ENCODE data around the gene TENM3. TPM values are rescaled to one million over a fixed set of nuclear protein-coding genes. Genes with fewer than 3 reads are reported as not detected.

Gene TENM3
- total RNA-seq, 1 experiment from 2014 or later, result not detected

DNA sequence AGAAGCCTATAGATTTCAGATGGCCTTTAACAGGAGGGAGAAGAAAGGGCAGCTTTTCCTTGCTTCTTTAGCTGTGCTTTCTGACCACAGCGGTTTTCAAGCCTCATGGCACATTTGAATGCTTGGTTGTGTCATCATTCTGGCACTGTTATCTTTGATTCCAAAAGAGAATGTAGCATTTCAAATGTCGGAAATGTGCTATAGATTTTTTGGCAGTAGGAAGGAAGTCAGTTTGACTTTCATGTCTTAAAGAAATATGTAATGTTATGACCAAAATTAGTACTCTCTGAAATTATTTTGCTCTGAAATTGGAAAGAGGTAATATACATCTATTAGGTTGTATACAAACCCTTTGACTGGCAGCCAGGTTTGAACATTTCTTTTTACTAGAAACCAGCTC, 171.9 kb downstream of the TENM3 start:
- Histone ChIP-seq H3K4me1 (ENCODE audit: low read length) (no peaks in the 10 kb centered on the region), H3K4me3 (ENCODE audit: low read length) (no peak overlapping the region), H3K9me3 (ENCODE audit: low read length) (no peaks in the 10 kb centered on the region)

DNA sequence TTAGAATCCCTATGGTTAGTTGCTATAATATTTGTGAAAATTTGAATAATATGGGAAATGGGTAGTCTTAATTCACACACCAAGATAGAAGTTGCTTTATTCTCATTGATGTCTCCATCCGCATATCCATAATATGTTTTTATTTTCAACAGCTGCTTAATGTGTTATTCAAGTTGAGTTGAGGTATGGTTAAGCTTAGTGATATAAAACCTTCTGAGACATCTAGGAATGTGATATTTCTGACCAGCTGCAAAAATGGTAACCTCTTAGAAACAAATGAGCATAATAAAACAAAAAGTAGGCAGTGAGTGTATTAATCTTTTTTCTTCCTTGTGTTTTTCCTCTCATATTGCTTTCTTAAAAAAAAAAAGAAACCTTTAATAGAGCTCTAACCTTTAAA, 172.9 kb downstream of the TENM3 start:
- H3K79me2 ChIP-seq (ENCODE audit: low read length), result no peaks in the 10 kb centered on the region
- no peaks in the 10 kb centered on the region for H3K9me3 ChIP-seq (ENCODE audit: low read length)
- H3K4me1 ChIP-seq (ENCODE audit: low read length), result no peaks in the 10 kb centered on the region
- H3K9ac ChIP-seq (ENCODE audit: low read length), result no peak overlapping the region
- H2AFZ ChIP-seq (ENCODE audit: low read length), result no peak overlapping the region
- DNase-seq, result no peak
- no peak overlapping the region for H3K27ac ChIP-seq (ENCODE audit: low read length)
- no peaks in the 10 kb centered on the region for H4K20me1 ChIP-seq (ENCODE audit: insufficient read depth, low read depth, low read length)
- no peaks in the 10 kb centered on the region for H3K36me3 ChIP-seq (ENCODE audit: insufficient read depth, low read length)
- H3K4me3 ChIP-seq (ENCODE audit: low read length), result no peak overlapping the region
- no peak overlapping the region for H3K4me2 ChIP-seq (ENCODE audit: low read depth, low read length, poor library complexity, severe bottlenecking)
- H3K27me3 ChIP-seq (ENCODE audit: low read length), result no peaks in the 10 kb centered on the region
- no peaks in the 10 kb centered on the region for H3K9me2 ChIP-seq (replicated peaks; ENCODE audit: insufficient read depth, low read length)

More for the DNA sequence above, 171.9 kb downstream of the TENM3 start:
- no peak overlapping the region for H3K4me2 ChIP-seq (ENCODE audit: low read depth, low read length, poor library complexity, severe bottlenecking)
- no peaks in the 10 kb centered on the region for H3K36me3 ChIP-seq (ENCODE audit: insufficient read depth, low read length)
- no peaks in the 10 kb centered on the region for H3K27me3 ChIP-seq (ENCODE audit: low read length)
- no peaks in the 10 kb centered on the region for H3K79me2 ChIP-seq (ENCODE audit: low read length)
- no peak overlapping the region for H2AFZ ChIP-seq (ENCODE audit: low read length)
- H3K9ac ChIP-seq (ENCODE audit: low read length), result no peak overlapping the region
- no peak for DNase-seq
- no peaks in the 10 kb centered on the region for H4K20me1 ChIP-seq (ENCODE audit: insufficient read depth, low read depth, low read length)
- no peak overlapping the region for H3K27ac ChIP-seq (ENCODE audit: low read length)
- H3K9me2 ChIP-seq (replicated peaks; ENCODE audit: insufficient read depth, low read length), result no peaks in the 10 kb centered on the region

GRCh38 chr4:182418054-182418734, 175.0 kb downstream of the TENM3 start:
- no peaks in the 10 kb centered on the region for H4K20me1 ChIP-seq (ENCODE audit: insufficient read depth, low read depth, low read length)
- no peak overlapping the region for H3K4me2 ChIP-seq (ENCODE audit: low read depth, low read length, poor library complexity, severe bottlenecking)
- H2AFZ ChIP-seq (ENCODE audit: low read length), result no peak overlapping the region
- no peak for DNase-seq
- H3K9me3 ChIP-seq (ENCODE audit: low read length), result no peaks in the 10 kb centered on the region
- H3K79me2 ChIP-seq (ENCODE audit: low read length), result no peaks in the 10 kb centered on the region
- no peaks in the 10 kb centered on the region for H3K36me3 ChIP-seq (ENCODE audit: insufficient read depth, low read length)
- no peak overlapping the region for H3K9ac ChIP-seq (ENCODE audit: low read length)
- no peaks in the 10 kb centered on the region for H3K4me1 ChIP-seq (ENCODE audit: low read length)
- H3K4me3 ChIP-seq (ENCODE audit: low read length), result no peak overlapping the region
- no peaks in the 10 kb centered on the region for H3K27me3 ChIP-seq (ENCODE audit: low read length)
- no peak overlapping the region for H3K27ac ChIP-seq (ENCODE audit: low read length)
- H3K9me2 ChIP-seq (replicated peaks; ENCODE audit: insufficient read depth, low read length), result no peaks in the 10 kb centered on the region

DNA sequence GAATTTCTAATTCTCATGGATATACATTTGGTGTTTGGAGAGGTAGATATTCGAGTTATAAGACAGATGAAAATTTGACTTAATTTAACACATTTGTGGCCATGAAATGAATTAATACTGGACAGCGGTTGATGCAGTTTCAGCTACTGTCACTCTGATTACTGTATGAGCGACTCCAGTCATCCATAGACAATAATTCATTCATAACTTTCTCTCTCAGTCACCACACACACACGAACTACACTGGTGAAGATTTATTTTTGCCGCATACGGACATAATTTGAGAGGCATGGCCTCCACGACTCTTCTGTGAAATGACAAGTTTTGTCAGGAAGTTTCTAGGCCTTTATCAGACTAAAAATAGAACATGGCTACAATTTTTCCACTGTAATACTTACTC, 177.0 kb downstream of the TENM3 start:
- no peak overlapping the region for H3K9ac ChIP-seq (ENCODE audit: low read length)
- H3K9me3 ChIP-seq (ENCODE audit: low read length), result no peaks in the 10 kb centered on the region
- no peak overlapping the region for H3K27ac ChIP-seq (ENCODE audit: low read length)
- DNase-seq, result no peak
- H2AFZ ChIP-seq (ENCODE audit: low read length), result no peak overlapping the region
- H3K4me3 ChIP-seq (ENCODE audit: low read length), result no peak overlapping the region
- no peaks in the 10 kb centered on the region for H4K20me1 ChIP-seq (ENCODE audit: insufficient read depth, low read depth, low read length)
- no peaks in the 10 kb centered on the region for H3K36me3 ChIP-seq (ENCODE audit: insufficient read depth, low read length)
- H3K79me2 ChIP-seq (ENCODE audit: low read length), result no peaks in the 10 kb centered on the region
- H3K4me2 ChIP-seq (ENCODE audit: low read depth, low read length, poor library complexity, severe bottlenecking), result no peak overlapping the region
- no peaks in the 10 kb centered on the region for H3K27me3 ChIP-seq (ENCODE audit: low read length)
- no peaks in the 10 kb centered on the region for H3K9me2 ChIP-seq (replicated peaks; ENCODE audit: insufficient read depth, low read length)
- H3K4me1 ChIP-seq (ENCODE audit: low read length), result no peaks in the 10 kb centered on the region

GRCh38 chr4:182421753-182422152, 178.6 kb downstream of the TENM3 start:
- Histone ChIP-seq H3K27me3 (ENCODE audit: low read length) (no peaks in the 10 kb centered on the region), H3K4me2 (ENCODE audit: low read depth, low read length, poor library complexity, severe bottlenecking) (no peak overlapping the region), H3K79me2 (ENCODE audit: low read length) (no peaks in the 10 kb centered on the region), H3K4me1 (ENCODE audit: low read length) (no peaks in the 10 kb centered on the region), H4K20me1 (ENCODE audit: insufficient read depth, low read depth, low read length) (no peaks in the 10 kb centered on the region), H3K27ac (ENCODE audit: low read length) (no peak overlapping the region), H3K9ac (ENCODE audit: low read length) (no peak overlapping the region), H3K9me2 (replicated peaks; ENCODE audit: insufficient read depth, low read length) (no peaks in the 10 kb centered on the region), H3K4me3 (ENCODE audit: low read length) (no peak overlapping the region), H3K9me3 (ENCODE audit: low read length) (no peaks in the 10 kb centered on the region), H3K36me3 (ENCODE audit: insufficient read depth, low read length) (no peaks in the 10 kb centered on the region), H2AFZ (ENCODE audit: low read length) (no peak overlapping the region)
- no peak for DNase-seq

DNA sequence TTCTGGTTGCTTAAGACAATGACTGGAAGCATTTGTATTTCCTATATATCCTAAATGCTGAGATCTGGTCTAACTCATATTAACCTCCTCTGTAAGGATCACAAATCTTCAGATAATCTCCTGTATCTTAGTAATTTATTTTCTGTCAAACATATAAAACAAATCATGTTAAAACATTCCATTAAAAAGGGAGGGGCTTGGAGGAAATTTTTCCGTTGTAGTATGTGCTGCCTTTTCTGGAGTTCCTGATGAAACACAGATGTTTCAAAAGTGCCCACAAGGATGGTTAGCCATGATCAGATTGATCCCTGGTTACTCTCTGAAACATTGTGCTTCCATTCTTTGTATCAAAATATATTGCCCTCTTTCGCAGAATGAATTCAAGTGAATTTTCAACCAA, 182.1 kb downstream of the TENM3 start:
- no peak for DNase-seq
- Histone ChIP-seq H3K4me3 (ENCODE audit: low read length) (no peak overlapping the region), H3K79me2 (ENCODE audit: low read length) (no peaks in the 10 kb centered on the region), H3K9me3 (ENCODE audit: low read length) (no peaks in the 10 kb centered on the region), H3K27ac (ENCODE audit: low read length) (no peak overlapping the region), H3K4me1 (ENCODE audit: low read length) (no peaks in the 10 kb centered on the region), H4K20me1 (ENCODE audit: insufficient read depth, low read depth, low read length) (no peaks in the 10 kb centered on the region), H3K27me3 (ENCODE audit: low read length) (no peaks in the 10 kb centered on the region), H3K36me3 (ENCODE audit: insufficient read depth, low read length) (no peaks in the 10 kb centered on the region), H3K4me2 (ENCODE audit: low read depth, low read length, poor library complexity, severe bottlenecking) (no peak overlapping the region), H3K9ac (ENCODE audit: low read length) (no peak overlapping the region), H3K9me2 (replicated peaks; ENCODE audit: insufficient read depth, low read length) (no peaks in the 10 kb centered on the region), H2AFZ (ENCODE audit: low read length) (no peak overlapping the region)

DNA sequence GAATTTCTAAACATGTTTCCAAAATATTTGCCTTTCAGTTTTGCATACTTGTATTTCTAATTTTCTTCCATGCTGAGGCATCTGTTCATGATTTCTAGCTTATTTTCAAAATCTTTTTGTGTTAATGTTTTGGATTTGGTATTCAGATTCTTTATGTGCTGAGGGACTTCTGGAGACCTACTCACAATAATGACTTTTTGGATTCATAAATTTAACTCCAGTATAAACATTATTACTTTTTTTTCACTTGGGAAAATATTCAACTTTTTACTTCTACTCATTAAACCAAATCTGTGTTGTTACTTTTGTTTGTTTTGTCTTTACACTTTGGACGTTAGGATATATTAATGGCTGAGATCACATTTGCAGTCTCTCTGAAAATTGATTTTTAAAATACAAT, 183.7 kb downstream of the TENM3 start:
- H3K27me3 ChIP-seq (ENCODE audit: low read length), result no peaks in the 10 kb centered on the region
- H4K20me1 ChIP-seq (ENCODE audit: insufficient read depth, low read depth, low read length), result no peaks in the 10 kb centered on the region
- no peaks in the 10 kb centered on the region for H3K9me2 ChIP-seq (replicated peaks; ENCODE audit: insufficient read depth, low read length)
- H3K79me2 ChIP-seq (ENCODE audit: low read length), result no peaks in the 10 kb centered on the region
- no peak overlapping the region for H3K9ac ChIP-seq (ENCODE audit: low read length)
- no peaks in the 10 kb centered on the region for H3K9me3 ChIP-seq (ENCODE audit: low read length)
- DNase-seq, result no peak
- no peaks in the 10 kb centered on the region for H3K4me1 ChIP-seq (ENCODE audit: low read length)
- H2AFZ ChIP-seq (ENCODE audit: low read length), result no peak overlapping the region
- no peak overlapping the region for H3K4me2 ChIP-seq (ENCODE audit: low read depth, low read length, poor library complexity, severe bottlenecking)
- no peak overlapping the region for H3K4me3 ChIP-seq (ENCODE audit: low read length)
- H3K27ac ChIP-seq (ENCODE audit: low read length), result no peak overlapping the region
- no peaks in the 10 kb centered on the region for H3K36me3 ChIP-seq (ENCODE audit: insufficient read depth, low read length)

GRCh38 chr4:182427554-182427953, 184.4 kb downstream of the TENM3 start:
- no peaks in the 10 kb centered on the region for H3K79me2 ChIP-seq (ENCODE audit: low read length)
- no peaks in the 10 kb centered on the region for H3K36me3 ChIP-seq (ENCODE audit: insufficient read depth, low read length)
- no peak for DNase-seq
- no peak overlapping the region for H2AFZ ChIP-seq (ENCODE audit: low read length)
- no peaks in the 10 kb centered on the region for H3K9me3 ChIP-seq (ENCODE audit: low read length)
- H3K4me2 ChIP-seq (ENCODE audit: low read depth, low read length, poor library complexity, severe bottlenecking), result no peak overlapping the region
- H3K9me2 ChIP-seq (replicated peaks; ENCODE audit: insufficient read depth, low read length), result no peaks in the 10 kb centered on the region
- H3K4me1 ChIP-seq (ENCODE audit: low read length), result no peaks in the 10 kb centered on the region
- H3K27me3 ChIP-seq (ENCODE audit: low read length), result no peaks in the 10 kb centered on the region
- H4K20me1 ChIP-seq (ENCODE audit: insufficient read depth, low read depth, low read length), result no peaks in the 10 kb centered on the region
- H3K9ac ChIP-seq (ENCODE audit: low read length), result no peak overlapping the region
- no peak overlapping the region for H3K4me3 ChIP-seq (ENCODE audit: low read length)
- H3K27ac ChIP-seq (ENCODE audit: low read length), result no peak overlapping the region
